GM21390 (cell line): ENCODE results near the gene TAS2R9.
"Not testable (repeated sequence)": the region's sequence is repeated elsewhere in the genome, so short reads cannot be mapped to it uniquely, and the experiment has no call there.

Experiments used
- ATAC-seq: cut with Tn5 transposase; IDR thresholded peaks from one replicate; pipeline ENCODE4 v1.9.1; 2021; ENCODE audit not compliant: unreplicated experiment

The TAS2R9 gene

GRCh38 chr12:10810068-10810467, at the start of gene TAS2R9:
Gene TAS2R9, minus strand, starts transcription at chr12:10810168. Its CDS starts 93 bp downstream, at chr12:10810075.
- ATAC-seq: no peak

- ATAC-seq: no peak
Observed at GRCh38 chr12:10855807-10856206, 45.8 kb upstream of the TAS2R9 start.

DNA sequence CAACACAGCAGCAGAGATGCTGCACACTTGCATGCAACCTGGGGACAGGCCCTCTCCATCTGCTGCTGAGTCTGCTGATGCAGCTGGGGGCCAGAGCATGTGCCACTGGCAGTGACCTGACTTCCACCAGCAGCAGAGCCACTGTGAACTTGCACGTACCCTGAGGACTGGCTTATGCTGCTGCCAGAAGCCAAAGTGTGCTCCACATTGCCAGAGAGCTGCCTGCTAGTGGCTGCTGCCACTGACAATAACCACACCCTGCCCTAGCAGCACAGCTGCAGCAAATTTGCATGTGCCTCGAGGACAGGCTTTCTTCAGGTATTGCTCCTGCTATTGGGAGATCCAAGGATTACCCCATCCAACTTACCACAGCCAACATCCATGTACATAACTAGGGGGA, 43.8 kb upstream of the TAS2R9 start:
- ATAC-seq: no peak

- no peak for ATAC-seq
Observed at GRCh38 chr12:10851243-10851858, 41.4 kb upstream of the TAS2R9 start.

DNA sequence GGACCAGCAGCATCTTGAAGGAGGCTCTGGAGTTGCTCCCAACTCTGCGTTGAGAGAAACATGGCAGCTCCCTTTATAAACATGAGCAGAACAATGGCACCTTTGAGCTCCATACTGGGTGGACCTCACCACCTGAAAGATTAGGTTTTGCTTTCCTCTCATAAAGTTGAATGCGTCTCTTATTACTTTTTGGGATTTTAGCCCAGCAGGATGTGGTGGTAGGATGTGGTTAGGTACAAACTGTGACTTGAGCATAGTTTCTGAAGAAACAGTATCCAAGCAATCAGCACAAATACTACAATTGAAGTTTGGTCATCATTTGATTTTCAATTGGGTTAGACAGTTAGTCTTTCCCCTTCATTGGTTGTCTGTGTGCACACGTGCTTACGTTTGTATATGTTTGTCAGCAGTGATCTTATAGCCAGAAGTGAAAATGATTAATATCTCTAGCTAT, 39.5 kb upstream of the TAS2R9 start, which contains the start of gene PRR4:
Gene PRR4 (minus strand): TSS at position 51 of the 454 bp plus-strand sequence. CDS start 38 bp downstream, at position 13.
- ATAC-seq: no peak

DNA sequence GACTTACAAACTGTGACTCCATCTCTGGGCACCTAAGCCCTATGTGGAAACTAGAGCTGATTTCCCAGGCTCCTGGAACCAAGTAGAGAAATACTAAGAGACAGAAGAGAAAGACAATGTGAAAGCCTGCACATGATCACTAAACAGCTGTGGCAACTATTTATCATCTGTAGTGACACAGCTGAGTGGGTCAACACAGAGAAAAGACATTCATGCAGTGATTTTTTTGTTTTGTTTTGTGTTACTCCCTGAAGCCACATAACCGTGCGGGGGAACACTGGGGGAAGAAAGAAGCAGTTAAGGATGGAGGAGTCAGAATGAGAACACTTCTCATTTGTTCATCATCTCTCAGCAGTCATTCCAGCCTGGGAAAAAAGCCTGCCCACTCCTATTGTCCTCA, 37.8 kb upstream of the TAS2R9 start:
- no peak for ATAC-seq

DNA sequence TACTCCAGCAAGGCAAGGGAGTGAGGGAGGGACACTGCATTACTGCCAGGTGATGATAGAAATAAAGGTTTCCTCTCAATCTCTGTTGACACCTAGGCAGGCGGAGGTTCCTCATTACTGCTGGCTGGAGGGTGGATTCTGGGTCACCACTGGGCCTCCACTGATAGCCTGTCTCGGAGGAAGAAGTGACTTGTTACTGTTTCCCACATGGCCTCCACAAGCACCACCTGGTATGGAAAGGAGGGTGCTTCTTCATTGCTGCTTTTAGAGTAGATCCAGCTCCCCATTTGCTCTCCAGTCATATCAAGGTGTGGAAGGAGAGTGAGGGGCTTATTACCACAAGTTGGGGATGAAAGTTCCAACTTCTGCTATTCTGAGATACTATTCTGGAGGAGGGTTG, 32.9 kb upstream of the TAS2R9 start:
- no peak for ATAC-seq

DNA sequence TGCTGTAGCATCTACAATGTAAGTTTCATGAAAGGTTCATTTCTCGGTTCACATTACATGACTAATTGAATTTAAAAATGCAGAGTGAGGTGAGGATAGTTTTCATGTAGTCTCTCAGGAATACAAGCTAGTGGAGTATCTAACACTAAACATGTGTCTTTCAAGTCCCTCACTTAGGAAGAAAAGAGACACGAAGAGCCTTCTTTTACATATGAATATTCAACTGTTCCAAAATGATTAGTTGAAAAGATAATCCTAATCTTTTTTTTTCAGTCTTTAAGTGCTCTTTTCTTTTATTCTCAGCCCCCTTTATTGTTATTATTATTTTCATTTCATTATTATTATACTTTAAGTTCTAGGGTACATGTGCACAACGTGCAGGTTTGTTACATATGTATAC, 28.5 kb upstream of the TAS2R9 start:
- ATAC-seq: no peak

DNA sequence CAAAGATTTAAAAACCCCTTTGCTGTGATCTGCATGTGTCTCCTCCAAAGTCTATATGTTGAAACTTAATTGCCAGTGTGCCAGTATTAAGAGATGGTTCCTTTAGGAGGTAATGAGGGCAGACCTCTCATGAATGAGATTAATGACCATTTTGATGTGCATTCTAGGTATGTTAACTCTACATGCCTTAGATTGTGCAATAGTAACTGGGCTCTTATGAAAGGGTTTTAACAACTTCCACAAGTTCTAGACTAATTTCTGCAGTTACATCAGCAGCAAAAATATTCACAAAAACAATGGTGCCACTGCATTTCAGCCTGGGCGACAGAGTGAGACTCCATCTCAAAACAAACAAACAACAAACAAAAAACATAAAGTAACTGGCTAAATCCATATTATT, 20.0 kb upstream of the TAS2R9 start:
- ATAC-seq: no peak

- ATAC-seq: no peak
Observed at GRCh38 chr12:10826258-10826657, 16.3 kb upstream of the TAS2R9 start, which contains the start of gene TAS2R10. Gene TAS2R10, minus strand, starts transcription at chr12:10826358. Its CDS starts 89 bp downstream, at chr12:10826269.

- no peak for ATAC-seq
Observed at GRCh38 chr12:10824957-10825356, 15.0 kb upstream of the TAS2R9 start.

GRCh38 chr12:10811883-10812536, 2.0 kb upstream of the TAS2R9 start:
- ATAC-seq: no peak

DNA sequence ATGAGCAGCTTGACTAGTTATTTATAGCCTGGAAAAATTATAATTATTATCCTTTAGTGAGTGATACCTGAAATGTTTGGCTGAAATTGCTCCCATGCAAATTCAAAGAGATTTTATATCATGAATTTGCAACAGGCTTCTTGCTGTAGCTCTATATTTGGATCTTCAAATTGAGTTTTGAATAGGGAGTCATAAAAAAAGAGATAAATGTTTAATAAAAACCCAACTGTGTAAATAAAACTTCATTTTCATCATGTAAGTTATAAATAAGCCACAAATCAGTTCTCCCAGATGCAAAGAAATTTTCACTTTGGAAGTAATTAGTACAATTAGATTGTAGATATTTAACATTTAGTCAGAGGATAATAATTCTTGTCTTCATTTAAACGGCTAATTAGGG, 2.8 kb downstream of the TAS2R9 start, which contains the start of gene TAS2R8:
Gene TAS2R8 (minus strand): TSS at position 101 of the 400 bp plus-strand sequence. CDS start 306 bp downstream, outside the sequence.
- no peak for ATAC-seq

GRCh38 chr12:10802587-10802986, 7.4 kb downstream of the TAS2R9 start, which contains the start of gene TAS2R7:
Gene TAS2R7, minus strand, starts transcription at chr12:10802627. Its CDS starts 57 bp downstream, at chr12:10802570.
- no peak for ATAC-seq

DNA sequence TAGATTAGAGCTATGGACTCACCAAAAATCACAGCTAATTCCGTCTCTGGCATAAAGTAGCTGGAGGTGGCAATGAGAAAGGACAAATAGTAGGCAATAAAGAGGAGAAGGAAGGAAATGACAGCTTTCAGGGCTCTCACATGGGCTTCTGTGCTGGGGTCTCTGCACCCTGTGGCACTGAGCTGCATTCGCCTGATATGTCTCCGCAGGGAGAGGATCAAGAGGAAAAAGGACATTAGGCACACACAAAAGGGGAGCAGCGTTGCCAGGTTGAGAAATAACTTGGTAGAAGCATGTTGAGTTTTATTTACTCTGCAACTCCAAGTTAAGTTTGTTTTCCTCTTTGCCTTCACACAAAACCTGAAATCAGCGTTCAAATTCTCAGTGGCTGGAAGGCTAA, 8.2 kb downstream of the TAS2R9 start:
- ATAC-seq: no peak

DNA sequence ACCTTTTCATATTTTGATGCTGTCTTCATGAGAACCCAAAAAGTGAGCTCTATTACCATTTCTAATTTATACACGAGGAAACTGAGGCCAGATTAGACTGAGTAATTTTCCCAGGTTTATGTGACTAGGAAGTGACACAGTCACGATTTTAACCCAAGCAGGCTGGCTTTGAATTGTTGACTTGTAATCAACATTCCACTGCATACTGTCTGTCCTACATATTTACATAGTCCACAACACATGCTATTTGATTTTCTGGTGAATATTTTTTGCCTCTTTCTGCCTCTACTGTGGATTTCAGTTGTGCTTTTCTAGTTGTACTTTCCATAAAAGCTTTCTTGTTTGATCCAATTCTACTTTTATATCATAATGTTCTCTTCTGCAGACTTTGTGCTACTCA, 15.7 kb downstream of the TAS2R9 start:
- ATAC-seq: no peak

DNA sequence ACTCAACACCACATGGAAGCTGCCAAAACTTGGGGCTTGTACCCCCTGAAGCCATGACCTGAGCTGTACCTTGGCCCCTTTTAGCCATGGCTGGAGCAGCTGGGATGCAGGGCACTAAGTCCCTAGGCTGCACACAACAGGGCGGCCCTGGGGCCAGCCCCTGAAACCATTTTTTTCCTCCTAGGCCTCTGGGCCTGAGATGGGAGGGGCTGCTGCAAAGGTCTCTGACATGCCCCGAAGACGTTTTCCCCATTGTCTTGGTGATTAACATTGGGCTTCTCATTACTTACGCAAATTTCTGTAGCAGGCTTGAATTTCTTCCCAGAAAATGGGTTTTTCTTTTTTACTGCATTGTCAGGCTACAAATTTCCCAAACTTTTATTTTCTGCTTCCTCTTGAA, 18.2 kb downstream of the TAS2R9 start:
- ATAC-seq: not testable (repeated sequence)

- no peak for ATAC-seq
Observed at GRCh38 chr12:10783252-10783651, 26.7 kb downstream of the TAS2R9 start.

GRCh38 chr12:10779103-10779502, 30.9 kb downstream of the TAS2R9 start:
- ATAC-seq: no peak

DNA sequence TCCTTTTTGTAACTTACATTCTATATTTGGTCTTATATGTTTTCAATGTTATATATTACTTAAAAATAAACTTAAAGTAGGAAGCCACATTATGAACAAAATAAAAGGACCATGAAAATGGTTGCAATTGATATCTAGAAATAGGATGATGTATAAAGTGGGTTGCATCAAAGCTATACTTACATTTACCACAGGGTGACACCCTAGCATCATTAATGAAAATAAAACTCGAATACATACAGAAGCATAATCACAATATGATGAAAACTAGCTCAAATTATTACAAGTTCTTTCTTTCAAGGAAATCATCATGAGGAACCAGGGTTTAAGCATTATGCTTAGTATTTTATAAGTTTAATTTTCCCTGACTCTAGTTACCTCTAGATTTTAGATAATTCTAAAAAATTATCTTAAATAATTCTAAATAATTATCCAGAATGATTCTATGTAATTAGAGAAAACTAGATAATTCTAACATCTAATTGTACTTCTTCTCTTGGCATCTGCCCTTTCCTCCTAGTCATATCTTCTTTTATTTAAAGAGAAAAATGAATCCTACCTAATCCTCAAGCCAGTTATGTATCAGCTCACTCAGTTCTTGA, 38.7 kb downstream of the TAS2R9 start:
- no peak for ATAC-seq

GRCh38 chr12:10759657-10760056, 50.3 kb downstream of the TAS2R9 start:
- ATAC-seq: no peak
